HUDEP-2 (cell line): ENCODE results near the gene FAM53B.
"Not testable (repeated sequence)": the region's sequence is repeated elsewhere in the genome, so short reads cannot be mapped to it uniquely, and the experiment has no call there.

Experiments used
- DNase-seq, 76 experiments: peaks; one replicate each; lab custom pipeline; 2025; ENCODE audit not compliant: unreplicated experiment in 76 of 76; lab: John Stamatoyannopoulos, UW

FAM53B gene

DNA sequence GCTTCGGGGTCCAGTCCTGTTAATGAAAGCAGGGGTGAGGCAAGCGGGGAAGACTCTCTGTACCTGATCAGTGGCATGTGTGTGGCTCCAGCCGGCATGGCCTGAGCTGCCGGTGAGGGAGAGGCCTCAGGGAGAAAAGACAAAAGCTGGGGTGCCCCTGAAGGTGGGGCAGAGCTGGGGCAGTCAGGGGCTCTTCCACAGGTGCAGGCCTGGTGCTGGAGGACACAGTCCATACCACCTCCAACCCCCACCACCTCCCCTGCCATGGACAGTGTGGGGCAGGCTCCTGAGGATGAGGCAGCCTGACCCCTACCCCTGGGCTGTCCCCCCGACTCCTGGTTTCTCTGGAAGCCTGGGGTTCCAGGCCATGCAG is 153.1 kb downstream of the FAM53B start:
- DNase-seq = no peak

DNA sequence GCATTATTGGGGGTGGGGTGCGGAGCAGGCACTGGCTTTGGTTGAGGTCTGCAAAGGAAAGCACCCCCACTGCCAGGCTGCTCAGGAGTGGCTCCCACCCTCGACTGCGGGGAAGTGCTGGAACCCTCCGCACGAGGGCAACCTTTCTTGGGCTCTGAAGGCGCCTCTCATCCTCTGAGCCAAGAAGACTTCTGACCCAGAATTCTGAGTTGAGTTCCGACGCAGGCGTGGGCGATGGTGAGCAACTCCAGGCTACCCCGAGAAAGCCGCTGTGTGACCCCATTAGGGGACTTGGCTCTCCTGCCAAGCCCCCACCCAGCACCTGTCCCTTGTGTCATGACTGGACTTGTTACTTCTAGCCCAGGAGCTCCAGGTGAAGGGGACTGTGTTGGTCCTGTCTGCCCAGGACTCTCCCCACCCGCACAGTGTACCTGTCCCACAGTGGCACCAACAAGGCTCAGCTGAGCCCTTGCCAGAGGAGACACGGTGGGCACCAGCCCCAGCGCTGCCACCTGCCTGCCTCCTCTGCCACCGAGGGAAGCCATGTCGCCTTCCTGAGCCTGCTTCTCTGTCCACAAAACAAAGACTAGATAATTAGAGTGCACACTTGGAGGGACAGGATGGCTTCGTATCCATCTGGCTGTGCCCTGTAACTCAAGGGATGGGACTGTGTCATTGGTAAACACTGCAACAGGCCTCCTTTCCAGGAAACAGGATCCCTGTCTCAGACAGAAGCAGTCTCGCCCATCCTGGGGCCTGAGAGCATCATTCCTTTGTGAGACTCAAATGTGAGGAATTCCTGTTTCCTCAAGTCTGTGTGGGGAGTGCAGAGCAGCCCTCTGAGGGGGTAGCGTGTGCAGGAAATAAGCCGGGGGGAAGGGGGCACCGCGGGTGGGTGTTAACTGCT is 153.7 kb downstream of the FAM53B start:
- DNase-seq = no peak

DNA sequence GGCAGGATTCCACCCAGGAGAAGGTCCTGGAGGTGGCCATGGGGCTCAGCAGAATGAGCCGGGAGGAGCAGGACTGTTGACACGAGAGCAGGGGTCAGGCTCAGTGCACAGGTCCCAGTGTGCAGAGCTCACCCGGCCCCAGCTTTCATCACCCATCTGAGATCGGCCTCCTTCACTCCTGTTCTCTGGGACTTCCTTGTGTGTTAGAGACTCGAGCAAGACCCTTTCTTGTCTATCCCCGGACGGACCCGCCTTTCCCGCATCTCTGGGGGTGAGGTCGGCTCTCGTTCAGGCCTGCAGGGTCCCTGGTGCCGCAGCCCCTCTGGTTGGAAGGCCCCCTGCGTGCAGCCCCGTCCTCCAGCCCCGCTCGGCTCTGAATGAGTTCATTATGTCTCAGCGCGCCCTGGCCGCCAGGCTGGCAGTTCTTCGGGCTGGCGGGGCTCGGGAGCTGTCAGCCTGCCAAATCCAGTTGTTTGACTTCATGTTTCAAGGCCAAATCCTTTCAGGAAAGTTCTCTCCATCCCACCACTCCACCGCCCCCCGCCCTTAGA is 154.6 kb downstream of the FAM53B start:
- DNase-seq = no peak

DNA sequence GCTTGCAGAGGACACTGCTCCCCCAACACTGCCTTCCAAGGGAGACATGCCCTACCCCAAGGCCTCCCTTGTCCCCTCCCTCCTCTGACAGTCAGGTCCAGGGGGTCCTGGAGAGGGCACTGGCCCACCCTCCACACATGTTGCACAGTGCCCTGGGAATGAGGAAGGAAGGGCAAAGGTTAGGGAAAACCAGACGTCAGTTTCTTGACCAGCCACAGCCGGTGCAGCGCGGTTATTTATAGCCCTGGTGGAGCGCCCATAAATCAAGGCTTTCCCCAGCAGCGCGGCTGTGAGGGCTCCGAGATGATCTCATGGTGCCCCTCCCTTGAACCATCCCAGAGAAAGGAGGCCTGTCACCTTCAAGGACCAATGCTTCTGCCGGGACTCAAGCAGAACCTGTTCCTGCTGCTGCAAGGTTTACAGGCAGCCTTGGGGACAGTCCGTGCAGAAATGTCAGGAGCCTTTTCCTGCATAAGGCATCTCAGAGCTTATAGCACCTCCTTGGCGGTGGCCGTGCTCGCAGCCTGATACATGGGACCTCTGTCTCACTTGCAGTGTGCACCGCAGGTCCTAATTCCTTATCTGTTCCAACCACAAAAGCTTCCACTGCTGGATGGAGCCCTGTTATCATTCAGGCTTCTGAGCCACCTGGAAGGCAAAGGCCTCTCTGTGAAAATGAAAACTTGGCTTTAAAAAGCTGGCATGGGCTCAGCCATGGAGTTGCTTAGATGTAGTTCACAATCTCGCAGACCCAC is 155.3 kb downstream of the FAM53B start:
- peak in 58 of 76 experiments; percentile 6 to 65 (median 26) for DNase-seq

DNA sequence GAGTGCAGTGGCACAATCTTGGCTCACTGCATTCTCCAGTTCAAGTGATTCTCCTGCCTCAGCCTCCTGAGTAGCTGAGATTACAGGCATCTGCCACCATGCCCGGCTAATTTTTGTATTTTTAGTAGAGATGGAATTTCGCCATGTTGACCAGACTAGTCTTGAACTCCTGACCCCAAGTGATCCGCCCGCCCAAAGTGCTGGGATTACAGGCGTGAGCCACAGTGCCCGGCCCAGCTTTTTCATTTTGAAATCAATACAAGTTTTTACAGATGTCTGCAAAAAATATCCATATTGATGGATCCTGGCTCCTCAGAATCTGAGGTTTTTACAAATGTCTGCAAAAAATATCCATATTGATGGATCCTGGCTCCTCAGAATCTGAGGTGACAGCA is 155.8 kb downstream of the FAM53B start:
- not testable (repeated sequence) for DNase-seq

DNA sequence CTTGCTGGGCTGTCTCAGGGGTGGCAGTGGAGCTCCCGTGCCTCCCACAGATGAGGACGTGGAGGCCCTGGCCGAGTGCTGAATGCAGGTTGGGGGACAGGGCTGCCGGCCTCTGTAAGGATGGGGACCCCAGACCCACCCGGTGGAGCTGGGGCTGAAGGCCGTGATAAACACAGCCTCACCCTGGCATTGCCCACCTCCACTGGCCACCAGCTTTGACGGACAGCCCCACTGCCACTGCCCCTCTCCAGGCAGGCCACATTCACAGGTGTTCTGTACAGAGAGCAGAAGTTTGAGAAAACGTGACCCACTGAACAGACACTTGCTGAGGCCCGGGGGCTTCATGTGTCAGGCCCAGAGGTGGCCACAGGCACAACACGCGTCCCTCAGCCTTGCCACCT is 156.4 kb downstream of the FAM53B start:
- DNase-seq = no peak

DNA sequence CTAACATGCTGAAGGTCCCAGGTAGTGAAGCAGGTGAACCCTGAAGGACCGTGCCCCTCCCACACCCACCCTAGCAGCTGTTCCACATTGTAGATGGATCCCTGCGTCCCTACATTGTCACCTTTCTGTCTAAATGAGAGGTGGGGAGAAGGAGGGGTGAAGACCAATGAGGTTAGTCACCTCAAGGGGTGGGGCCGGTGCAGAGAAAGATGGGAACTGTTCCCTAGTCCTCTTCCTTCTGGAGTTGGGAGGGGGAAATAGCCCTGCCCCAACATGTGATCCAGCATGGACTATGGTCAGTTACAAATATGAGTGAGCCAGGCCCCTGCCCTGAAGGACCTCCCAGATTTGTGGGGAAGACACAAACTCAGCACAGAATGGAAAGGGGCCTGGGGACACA is 158.0 kb downstream of the FAM53B start:
- DNase-seq = no peak

DNA sequence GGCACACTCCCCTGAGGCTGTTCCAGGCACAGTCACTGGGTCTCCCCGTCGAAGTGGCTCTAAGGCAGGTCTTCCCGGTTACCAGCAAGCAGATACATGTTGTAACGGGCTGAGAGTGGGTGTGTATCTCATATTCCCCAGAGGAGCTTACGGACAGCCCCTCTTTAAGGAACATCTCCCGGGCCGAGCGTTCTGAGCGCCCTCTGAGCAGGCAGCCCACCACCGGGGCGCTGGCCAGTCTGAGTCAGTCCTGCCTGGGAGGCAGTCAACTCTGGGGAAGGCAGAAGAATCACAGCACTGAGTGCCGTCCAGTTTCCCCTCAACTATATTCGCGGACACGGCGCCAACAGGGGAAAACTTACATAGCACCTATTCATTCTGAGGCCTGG is 165.2 kb downstream of the FAM53B start:
- DNase-seq = no peak

DNA sequence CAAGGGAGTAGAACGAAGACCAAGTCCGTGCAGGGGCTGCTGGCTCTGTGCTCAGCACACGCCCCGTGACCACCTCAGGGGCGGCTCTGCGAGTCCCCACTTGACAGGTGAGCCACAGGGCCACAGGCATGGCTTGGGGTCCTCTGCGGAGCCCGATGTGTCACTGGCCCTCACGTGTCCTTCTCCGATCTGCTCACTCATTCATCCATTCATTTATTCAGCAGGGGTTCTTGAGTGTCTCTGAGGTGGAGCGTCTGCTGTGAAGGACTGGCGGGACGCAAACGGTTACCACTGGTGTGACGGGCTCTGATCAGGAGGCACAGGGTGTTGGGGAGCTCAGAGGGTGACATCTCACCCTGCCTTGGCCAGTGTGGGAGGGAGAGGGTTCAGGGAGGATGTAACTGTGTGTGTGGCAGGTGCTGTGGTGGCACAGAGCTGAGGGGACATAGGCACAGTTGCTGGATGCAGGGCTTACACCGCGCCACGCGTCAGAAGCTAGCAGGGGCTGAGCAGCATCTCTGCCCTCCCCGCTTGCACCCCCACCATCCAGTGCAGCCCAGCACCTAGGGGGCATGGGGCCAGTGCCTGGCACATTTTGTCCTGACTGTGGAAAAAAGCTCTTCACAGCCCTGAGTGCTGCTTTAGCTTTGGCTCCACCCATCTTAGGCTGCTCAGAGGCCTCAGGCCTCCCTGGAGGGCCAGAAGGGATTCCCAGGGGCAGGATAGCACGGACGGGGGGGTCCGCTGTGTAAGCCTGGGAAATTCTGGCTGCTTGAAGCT is 165.8 kb downstream of the FAM53B start:
- no peak for DNase-seq

DNA sequence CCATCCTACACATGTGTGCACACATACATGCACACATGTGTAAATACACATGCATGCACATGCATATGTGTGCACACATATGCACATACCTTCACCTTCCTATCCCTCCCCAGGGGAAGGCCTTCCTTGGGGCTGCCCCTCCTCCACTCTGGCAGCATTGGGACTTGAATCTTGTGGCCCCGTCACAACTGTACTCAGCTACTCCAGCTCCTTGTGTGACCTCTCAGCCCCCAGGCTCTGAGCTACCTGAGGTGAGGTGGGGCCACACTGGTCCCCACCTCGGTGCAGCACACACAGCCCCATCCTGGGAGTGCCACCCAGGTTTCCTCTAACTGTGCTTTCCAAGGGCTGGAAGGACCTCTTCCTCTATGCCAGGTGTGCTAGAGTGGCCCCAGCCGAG is 166.5 kb downstream of the FAM53B start:
- no peak for DNase-seq

DNA sequence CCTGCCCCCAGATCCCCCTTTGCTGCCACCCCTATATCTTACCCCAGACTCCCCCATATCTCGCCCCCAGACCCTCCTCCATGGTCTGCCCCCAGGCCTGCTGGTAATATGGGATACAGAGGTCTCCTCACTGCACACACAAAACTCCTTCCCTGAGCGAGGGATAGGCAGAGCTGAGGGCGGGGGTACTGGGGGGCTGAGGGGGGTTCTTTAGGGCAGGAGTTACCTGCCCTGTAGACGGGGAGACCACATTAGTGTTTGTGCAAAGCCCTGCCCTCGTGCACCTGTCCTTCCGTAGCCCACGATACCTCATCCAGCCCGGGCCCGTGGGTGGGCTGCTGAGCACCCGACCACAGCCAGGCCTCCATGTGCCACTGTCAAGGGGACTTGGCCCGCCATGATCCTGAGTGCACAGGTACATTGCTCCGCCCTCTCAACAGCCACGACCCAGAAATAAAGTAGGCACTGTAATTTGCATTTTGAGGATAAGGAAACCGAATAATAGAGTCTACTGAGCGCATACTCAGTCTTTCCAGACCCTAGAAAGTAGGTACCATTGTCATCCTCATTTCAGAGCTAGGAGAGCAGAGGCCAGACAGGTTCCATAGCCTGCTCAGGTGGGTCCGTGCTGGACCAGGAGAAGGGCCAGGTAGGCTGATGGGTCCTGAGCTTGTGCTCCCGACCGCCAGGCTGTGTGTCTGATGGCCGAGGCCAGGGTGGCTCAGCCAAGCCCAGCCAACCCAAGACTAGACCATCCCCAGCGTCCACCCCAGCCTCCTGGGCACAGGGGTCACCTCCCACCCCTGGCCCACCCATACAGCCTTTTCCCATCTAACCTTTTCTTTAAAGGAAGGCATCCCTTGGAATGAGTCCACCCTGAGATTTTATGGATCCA is 167.4 kb downstream of the FAM53B start:
- no peak for DNase-seq

DNA sequence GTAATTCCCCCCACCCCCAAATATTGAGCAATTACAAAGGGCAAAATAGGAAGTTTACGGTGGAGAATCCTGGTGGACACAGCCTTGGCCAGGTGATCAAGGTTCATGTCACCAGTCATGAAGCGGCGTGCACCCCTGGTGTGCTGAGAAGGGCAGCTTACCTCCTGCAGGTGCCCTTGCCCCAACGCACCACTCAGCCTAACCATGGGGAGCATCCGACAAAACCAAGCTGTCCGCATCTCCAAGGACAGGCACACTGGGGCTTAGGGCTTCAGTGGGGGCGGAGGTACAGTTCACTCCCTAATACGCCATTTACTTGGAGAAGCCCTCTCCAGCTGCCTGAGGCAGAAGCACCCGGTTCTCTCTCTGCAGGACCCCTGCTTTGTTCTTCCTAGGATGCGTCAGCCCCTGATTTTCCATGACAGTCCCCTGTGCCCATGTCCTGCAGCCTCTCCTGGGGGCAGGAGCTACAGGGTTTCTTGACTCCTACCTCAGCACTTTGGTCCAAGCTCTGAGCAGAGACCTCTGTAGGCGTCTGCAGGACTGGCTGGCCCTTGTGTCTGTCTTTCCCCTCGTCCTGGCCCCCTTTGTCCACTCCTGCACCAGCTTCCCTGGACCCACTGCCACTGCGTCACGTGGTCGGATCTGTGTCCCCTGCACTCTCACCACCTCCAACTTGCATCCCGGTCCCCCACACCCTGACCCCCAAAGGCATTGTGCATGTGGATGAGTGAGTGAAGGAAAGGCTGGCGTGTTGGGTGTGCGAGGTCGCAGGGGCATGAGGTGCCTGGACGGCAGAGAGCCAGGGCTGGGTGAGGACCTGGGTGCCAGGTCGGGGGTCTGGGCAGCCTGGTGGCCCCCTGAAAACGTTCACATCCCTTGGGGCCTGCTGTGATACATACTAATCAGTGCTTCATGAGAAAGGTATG is 168.8 kb downstream of the FAM53B start:
- DNase-seq = no peak

DNA sequence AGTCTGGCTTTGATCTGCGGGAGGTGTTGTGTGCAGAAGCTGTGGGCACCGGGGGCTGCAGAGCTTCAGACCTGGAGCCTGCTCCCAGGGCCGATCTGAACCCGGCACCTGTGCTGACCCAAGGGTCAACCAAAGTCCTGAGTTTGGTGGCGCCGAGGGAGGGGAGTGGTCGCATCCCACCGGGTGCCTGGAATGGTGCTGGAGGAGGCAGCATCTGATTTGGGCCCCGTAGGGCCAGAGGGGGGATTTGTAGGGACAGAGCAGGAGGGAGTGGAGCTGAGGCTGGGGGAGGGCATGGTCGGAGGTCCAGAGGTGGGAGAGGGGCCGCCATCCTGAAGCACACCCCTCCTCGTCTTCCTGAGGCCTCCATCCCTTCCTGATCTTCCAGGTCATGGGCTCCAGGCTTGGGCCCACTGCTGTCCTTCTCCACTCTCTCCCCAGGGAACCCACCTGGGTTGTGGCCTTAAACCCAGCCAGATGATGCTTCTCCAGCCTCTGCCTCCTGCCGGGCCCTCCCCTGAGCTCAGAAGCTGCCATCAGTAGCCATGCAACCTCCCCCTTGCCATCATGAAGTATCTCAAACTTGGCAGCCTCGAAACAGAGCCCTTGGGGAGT is 169.6 kb downstream of the FAM53B start:
- no peak for DNase-seq

DNA sequence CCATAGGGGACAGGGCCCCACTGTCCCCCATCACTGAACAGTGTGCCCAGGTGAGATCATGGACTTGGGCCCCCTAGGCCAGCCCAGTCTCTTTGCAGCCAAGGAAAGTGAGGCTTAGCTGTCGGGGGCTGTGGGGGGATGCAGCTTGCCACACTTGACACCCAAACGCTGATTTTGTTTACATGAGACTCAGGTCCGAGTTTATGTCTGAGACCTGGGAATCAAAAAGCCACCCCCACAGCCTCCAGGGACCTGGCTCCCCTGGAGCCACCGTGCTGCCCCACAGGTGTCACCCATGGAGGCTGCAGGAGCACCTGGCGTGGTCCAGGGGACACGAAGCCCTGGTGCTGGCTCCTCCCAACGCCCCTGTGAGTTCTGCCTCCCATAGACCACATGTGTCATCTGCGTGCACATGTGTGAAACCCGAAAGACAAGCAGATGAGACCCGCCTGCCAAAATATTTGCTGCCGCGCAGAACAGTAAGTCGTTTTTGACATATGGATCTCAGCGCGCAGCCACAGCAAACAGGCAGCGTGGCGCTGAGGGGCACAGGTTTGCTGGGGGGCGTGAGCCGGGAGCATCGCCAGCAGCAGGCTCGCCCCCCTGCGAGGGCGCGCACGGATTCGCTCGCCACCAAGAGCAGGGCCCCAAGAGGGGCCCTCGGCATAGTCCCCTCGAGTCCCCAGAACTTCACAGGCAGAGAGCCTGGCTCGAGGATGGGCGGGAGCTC is 170.3 kb downstream of the FAM53B start:
- no peak for DNase-seq

DNA sequence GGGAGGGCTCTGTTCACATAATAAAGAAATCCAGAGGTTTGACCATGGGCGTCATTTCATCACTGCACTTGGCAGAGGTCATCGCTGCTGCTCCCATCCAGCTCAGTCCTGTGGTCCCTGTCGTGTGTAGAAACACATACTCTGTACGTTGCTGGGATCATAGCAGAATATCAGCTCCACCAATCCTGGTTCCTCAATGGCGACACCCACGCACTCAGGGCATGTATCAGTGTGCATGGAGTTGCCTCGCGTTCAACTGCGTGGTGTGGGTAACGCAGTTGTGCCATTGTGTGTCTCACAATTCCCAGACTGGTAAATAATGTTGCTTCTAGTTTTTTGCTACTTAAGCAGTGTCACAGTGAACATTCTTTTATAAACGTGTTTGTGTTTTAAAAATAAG is 171.4 kb downstream of the FAM53B start:
- DNase-seq = no peak

DNA sequence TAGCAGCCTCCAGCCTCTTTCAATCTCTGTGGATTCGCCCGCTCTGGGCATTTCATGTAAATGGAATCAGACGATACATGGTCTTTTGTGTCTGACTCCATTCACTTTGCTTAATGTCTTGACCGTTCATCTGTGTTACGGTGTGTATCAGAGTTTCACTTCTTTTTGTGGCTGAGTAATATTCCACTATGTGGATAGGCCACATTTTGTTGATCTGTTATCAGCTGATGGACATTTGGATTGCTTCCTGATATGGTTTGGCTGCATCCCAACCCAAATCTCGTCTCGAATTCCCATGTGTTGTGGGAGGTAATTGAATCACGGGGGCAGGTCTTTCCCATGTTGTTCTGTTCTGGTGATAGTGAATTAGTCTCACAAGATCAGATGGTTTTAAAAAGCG is 173.5 kb downstream of the FAM53B start:
- no peak for DNase-seq

DNA sequence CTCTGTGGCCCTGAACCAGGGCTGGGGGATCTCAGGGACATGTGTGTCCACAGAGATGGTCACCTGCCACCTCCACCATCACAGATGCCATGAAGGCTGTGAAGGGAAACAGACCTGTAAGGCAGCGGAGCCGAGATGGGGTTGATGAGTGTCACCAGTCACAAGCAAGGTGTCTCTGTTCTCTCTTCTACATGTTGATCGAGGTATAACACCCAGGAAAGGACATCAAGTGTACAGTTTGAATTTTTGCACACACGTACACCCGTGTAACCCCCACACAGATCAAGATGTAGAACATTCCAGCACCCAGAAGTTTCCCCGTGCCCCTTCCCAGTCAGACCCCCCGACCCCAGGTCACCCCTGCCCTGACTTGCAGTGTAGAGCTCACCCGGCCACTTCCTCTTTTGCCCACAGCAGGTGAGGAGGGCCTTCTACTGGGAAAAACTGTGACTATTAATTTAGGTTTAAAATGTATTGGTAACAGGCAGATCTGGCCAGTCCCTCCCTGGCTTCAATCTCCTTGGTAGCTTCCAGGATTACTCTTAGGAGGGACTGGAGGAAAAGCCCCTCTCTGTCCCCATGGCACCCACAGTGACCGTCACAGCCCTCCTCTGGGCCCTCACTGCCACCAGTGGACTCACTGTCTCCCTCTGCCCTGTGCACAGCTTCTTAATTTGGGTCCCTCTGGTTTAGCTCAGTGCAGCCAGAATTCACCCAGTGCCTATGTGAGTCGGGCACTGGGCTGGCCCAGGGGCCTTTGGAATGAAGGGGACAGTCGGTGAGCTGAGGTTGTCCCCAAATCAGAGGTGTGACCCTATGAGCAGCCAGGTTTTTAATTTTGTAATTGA is 174.3 kb downstream of the FAM53B start:
- no peak for DNase-seq
